SJCRH30 (cell line): Measurements from ENCODE around the gene NUP205. TPM values are rescaled to one million over a fixed set of nuclear protein-coding genes. Genes with fewer than 3 reads are reported as not detected.

Experiments
- DNase-seq, 2 experiments: peaks; one replicate each; pipeline ENCODE4 v3.0.0-alpha.2; 2015 to 2020
- H3K27ac ChIP-seq: fragments of 250-450 bp; sonication (Bioruptor Pico); 2 replicates; pipeline ENCODE4 v1.5.1; 2020; ENCODE audit warnings: mild to moderate bottlenecking, moderate library complexity
- H3K27me3 ChIP-seq: fragments of 250-450 bp; sonication (Bioruptor Pico); 2 replicates; pipeline ENCODE4 v1.5.1; 2020; ENCODE audit warnings: mild to moderate bottlenecking, moderate library complexity
- H3K36me3 ChIP-seq: fragments of 250-450 bp; sonication (Bioruptor Pico); 2 replicates; pipeline ENCODE4 v1.5.1; 2020; ENCODE audit warnings: mild to moderate bottlenecking, moderate library complexity
- H3K4me1 ChIP-seq: fragments of 250-450 bp; sonication (Bioruptor Pico); 2 replicates; pipeline ENCODE4 v1.5.1; 2020; ENCODE audit warnings: mild to moderate bottlenecking, moderate library complexity
- H3K4me3 ChIP-seq: fragments of 250-450 bp; sonication (Bioruptor Pico); 2 replicates; pipeline ENCODE4 v1.5.1; 2020; ENCODE audit warnings: mild to moderate bottlenecking, moderate library complexity
- H3K9me3 ChIP-seq: fragments of 250-450 bp; sonication (Bioruptor Pico); replicated peaks from 2 replicates; pipeline ENCODE4 v1.5.1; 2020; ENCODE audit warnings: mild to moderate bottlenecking, moderate library complexity
- total RNA-seq: library from RNA; depleted of rRNA; stranded (reverse); fragments of >200 nt; shearing (Covaris generic); gene quantifications from 2 replicates; pipeline ENCODE4 v1.2.3, GENCODE V29; 2014; rRNA removed

NUP205 gene
- total RNA-seq, result 210 and 212 TPM in 2 replicates

GRCh38 chr7:135557455-135558336, at the start of gene NUP205:
NUP205 (plus strand) TSS chr7:135557917; CDS start chr7:135557945, 28 bp downstream.
- Histone ChIP-seq H3K4me3 (peak within 1 kb of the TSS; percentile 79), H3K9me3 (no peaks in the 10 kb centered on the region), H3K36me3 (0 out of 2 replicates have a peak, but pooled peaks cover 5% of the 10 kb centered on the region), H3K4me1 (no peaks in the 10 kb centered on the region), H3K27me3 (no peaks in the 10 kb centered on the region), H3K27ac (peak within 1 kb of the TSS; percentile 97)
- DNase-seq, result peak; percentile 84 to 91

DNA sequence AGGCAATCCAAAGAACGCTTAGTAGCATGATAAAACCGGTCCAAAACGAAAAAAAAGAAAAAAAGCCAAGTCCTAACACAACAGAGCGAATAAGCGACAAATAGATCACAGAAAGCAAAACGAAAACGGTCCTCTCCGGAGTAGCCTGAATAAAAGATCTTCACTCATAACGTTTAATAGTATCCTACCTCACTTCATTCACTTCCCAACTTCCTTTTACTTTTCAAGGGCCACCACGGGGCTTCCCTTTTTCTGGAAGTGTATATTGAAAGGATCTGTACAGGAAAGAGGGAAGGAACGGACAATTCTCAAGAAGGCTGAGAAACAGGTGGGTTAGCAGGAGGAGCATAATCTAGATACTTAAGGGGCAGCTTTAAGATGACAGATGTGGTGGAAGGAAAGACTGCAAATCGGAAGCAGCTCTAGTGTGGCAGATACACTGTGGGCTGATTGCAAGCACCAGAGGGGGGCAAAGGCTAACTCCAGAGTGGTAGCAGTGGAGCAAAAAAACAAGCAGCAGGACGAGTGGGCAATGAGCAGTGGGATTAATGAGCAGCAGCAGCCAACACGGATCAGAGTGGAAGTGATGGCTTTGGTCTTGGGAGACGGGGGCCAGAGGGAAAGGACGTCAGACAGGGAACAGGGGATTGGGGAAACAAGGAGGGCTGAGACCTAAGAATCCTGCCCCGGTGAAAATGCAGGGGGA, 48.7 kb upstream of the NUP205 start:
- H3K27ac ChIP-seq, result peak overlapping the region; percentile 81

GRCh38 chr7:135509589-135509838, 48.2 kb upstream of the NUP205 start:
- DNase-seq, result no peak
- Histone ChIP-seq H3K4me1 (peaks cover 7% of the 10 kb centered on the region; the same call in 1 of the 2 replicates), H3K9me3 (no peaks in the 10 kb centered on the region), H3K27ac (peak overlapping the region; percentile 81), H3K27me3 (no peaks in the 10 kb centered on the region), H3K4me3 (peak overlapping the region; percentile 89), H3K36me3 (no peaks in the 10 kb centered on the region; the same call in 1 of the 2 replicates)

More for the DNA sequence above, 48.7 kb upstream of the NUP205 start:
- Histone ChIP-seq H3K27me3 (no peaks in the 10 kb centered on the region), H3K4me1 (peaks cover 7% of the 10 kb centered on the region; the same call in 1 of the 2 replicates), H3K9me3 (no peaks in the 10 kb centered on the region), H3K36me3 (no peaks in the 10 kb centered on the region; the same call in 1 of the 2 replicates), H3K4me3 (peak overlapping the region; percentile 89)
- peak; percentile 41 to 64 for DNase-seq

- peak; percentile 97 for DNase-seq
- peak within 1 kb of the TSS; percentile 89 for H3K4me3 ChIP-seq
- H3K36me3 ChIP-seq, result no peaks in the 10 kb centered on the region; the same call in 1 of the 2 replicates
- H3K4me1 ChIP-seq, result peaks cover 7% of the 10 kb centered on the region; the same call in 1 of the 2 replicates
- H3K9me3 ChIP-seq, result no peaks in the 10 kb centered on the region
- H3K27me3 ChIP-seq, result no peaks in the 10 kb centered on the region
- peak within 1 kb of the TSS; percentile 81 for H3K27ac ChIP-seq
Measured at GRCh38 chr7:135509839-135510591, 47.7 kb upstream of the NUP205 start, which contains the start of gene CNOT4. CNOT4 (minus strand) TSS chr7:135510102; CDS start chr7:135438331, 71,771 bp downstream.

- Histone ChIP-seq H3K27me3 (no peaks in the 10 kb centered on the region), H3K27ac (no peak overlapping the region), H3K36me3 (no peaks in the 10 kb centered on the region; the same call in 1 of the 2 replicates), H3K9me3 (no peaks in the 10 kb centered on the region), H3K4me3 (peak overlapping the region; percentile 89), H3K4me1 (peaks cover 7% of the 10 kb centered on the region; the same call in 1 of the 2 replicates)
- DNase-seq, result peak; percentile 7 to 32
Measured at GRCh38 chr7:135510592-135511183, 47.0 kb upstream of the NUP205 start.

DNA sequence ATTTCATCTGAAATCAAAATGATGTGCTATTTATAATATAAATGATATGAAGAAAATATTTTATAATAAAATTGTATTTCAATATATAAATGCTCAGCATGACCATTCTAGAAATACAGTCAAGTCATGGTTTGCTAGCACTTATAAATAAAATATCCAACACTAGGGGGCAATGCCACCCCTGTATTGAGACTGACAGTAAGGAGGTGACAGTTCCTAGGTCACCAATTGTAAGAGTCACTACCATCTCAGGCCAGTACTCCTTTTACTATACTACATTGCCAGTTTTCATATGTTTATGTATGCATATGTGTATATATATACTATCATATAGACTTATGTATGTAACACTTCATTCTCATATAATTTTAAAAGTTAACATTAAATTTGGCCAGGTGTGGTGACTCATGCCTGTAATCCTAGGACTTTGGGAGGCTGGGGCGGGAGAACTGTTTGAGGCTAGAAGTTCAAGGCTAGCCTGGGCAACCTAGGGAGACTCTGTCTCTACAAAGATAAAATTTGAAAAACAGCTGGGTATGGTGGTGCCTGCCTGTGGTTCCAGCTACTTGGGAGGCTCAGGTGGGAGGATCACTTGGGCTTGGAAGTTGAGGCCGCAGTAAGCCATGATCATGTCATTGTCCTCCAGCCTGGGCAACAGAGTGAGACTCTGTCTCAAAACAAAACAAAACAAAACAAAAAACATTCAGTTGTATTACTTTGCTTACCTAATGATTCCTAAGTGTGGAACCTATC, 45.4 kb upstream of the NUP205 start:
- Histone ChIP-seq H3K4me1 (peaks cover 7% of the 10 kb centered on the region; the same call in 1 of the 2 replicates), H3K4me3 (no peak overlapping the region), H3K27me3 (no peaks in the 10 kb centered on the region), H3K36me3 (no peaks in the 10 kb centered on the region; the same call in 1 of the 2 replicates), H3K27ac (no peak overlapping the region), H3K9me3 (no peaks in the 10 kb centered on the region)
- DNase-seq, result peak; percentile 47 to 74

DNA sequence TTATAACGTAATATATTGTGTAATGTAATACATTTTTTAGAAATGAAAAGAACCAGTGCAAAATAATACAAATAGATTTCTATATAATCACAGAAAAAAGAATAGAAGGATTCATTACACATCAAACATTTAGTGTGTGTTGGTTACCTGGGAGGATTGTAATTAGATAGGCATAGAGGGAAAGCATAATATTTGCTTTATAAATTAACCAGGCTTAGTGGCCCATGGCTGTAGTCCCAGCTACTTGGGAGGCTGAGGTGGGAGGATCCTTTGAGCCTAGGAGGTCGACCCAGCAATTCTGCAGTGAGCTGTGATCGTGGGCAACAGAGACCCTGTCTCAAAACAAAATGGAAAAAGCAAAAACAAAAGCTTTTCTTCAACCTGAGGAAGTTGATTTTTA, 42.9 kb upstream of the NUP205 start:
- no peak for DNase-seq
- no peaks in the 10 kb centered on the region for H3K27me3 ChIP-seq
- H3K36me3 ChIP-seq, result no peaks in the 10 kb centered on the region
- H3K9me3 ChIP-seq, result no peaks in the 10 kb centered on the region
- no peaks in the 10 kb centered on the region for H3K4me1 ChIP-seq
- no peak overlapping the region for H3K4me3 ChIP-seq
- no peak overlapping the region for H3K27ac ChIP-seq

GRCh38 chr7:135517060-135517459, 40.7 kb upstream of the NUP205 start:
- Histone ChIP-seq H3K9me3 (no peaks in the 10 kb centered on the region), H3K4me1 (no peaks in the 10 kb centered on the region), H3K36me3 (no peaks in the 10 kb centered on the region), H3K4me3 (no peak overlapping the region), H3K27me3 (no peaks in the 10 kb centered on the region), H3K27ac (no peak overlapping the region)
- no peak for DNase-seq

DNA sequence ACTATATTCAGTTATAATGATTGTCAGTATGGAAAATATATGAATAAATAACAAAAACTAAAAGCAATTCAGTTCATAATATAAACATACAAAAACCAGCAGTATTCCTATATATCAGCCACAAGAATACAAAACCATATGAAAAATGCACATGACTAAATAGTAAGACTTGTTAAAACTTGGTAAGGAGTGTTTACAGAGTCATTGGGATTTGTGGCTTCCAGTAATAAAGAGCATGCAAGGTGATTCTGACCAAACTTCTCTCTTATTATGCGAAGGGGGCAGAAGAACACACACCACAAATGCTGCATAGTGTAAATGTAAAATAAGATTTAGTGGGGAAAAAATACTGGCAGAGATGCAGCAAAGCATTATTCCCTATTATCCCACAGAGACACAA, 39.0 kb upstream of the NUP205 start:
- Histone ChIP-seq H3K36me3 (no peaks in the 10 kb centered on the region), H3K9me3 (no peaks in the 10 kb centered on the region; the same call in 1 of the 2 replicates), H3K27ac (no peak overlapping the region), H3K27me3 (no peaks in the 10 kb centered on the region), H3K4me1 (no peaks in the 10 kb centered on the region), H3K4me3 (no peak overlapping the region)
- DNase-seq, result no peak

DNA sequence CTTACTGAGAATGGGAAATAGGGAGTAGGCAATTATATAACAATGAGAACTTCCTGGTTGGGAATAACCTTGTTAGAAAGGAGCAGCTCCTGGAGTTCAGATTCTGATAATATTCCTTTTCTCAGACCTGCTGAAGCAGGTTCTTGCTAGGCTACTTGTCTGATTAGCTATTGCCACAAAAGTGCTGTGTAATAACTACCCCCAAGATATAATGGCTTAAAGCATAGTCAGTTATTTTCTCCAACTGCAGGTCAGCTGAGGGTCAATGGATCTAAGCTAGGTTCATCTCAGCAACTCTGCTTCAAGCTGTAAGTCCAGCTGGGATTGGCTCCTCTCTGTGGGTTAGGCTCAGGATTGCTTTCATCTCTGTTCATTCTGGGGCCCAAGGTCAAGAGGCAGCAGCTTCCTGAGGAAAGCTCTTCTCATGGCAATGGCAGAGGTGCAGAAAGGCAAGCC, 38.5 kb upstream of the NUP205 start:
- Histone ChIP-seq H3K9me3 (no peaks in the 10 kb centered on the region; the same call in 1 of the 2 replicates), H3K4me1 (no peaks in the 10 kb centered on the region), H3K27ac (no peak overlapping the region), H3K4me3 (no peak overlapping the region), H3K36me3 (no peaks in the 10 kb centered on the region), H3K27me3 (no peaks in the 10 kb centered on the region)
- DNase-seq, result no peak

DNA sequence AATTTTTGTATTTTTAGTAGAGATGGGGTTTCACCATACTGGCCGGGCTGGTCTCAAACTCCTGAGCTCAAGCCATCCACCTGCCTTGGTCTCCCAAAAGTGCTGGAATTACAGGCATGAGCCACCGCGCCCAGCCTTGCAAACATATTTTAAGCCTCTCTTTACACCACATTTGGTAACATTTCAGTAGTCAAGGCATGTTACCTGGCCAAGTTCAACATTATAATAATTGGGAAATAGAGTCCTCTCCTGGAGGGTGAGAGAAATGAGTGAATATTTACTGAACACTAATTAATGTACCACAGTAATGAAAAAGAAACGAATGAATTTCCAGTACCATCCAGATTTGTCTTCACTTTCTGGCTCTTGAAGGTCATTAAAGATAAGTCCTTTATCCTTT, 37.8 kb upstream of the NUP205 start:
- DNase-seq, result no peak
- no peaks in the 10 kb centered on the region; the same call in 1 of the 2 replicates for H3K9me3 ChIP-seq
- H3K4me1 ChIP-seq, result no peaks in the 10 kb centered on the region
- no peaks in the 10 kb centered on the region for H3K27me3 ChIP-seq
- no peak overlapping the region for H3K27ac ChIP-seq
- H3K4me3 ChIP-seq, result no peak overlapping the region
- no peaks in the 10 kb centered on the region for H3K36me3 ChIP-seq

DNA sequence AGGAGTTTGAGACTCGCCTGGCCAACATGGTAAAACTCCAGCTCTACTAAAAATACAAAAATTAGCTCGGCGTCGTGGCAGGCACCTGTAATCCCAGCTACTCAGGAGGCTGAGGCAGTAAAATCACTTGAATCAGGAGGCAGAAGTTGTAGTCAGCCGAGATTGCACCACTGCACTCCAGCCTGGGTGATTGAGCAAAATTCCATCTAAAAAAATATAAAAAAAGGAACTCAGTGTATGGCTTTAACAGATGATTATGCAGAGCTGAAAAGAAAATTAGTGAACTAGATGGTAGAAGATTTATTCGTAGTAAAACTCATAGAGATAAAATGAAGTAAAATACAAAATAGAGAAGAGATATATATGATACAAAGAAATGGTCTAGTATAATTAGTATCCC, 35.2 kb upstream of the NUP205 start:
- no peaks in the 10 kb centered on the region for H3K36me3 ChIP-seq
- no peak overlapping the region for H3K4me3 ChIP-seq
- H3K27me3 ChIP-seq, result no peaks in the 10 kb centered on the region; the same call in 1 of the 2 replicates
- no peaks in the 10 kb centered on the region; the same call in 1 of the 2 replicates for H3K9me3 ChIP-seq
- no peak overlapping the region for H3K27ac ChIP-seq
- no peak for DNase-seq
- H3K4me1 ChIP-seq, result no peaks in the 10 kb centered on the region

GRCh38 chr7:135523146-135523545, 34.6 kb upstream of the NUP205 start:
- H3K27ac ChIP-seq, result no peak overlapping the region
- H3K9me3 ChIP-seq, result no peaks in the 10 kb centered on the region; the same call in 1 of the 2 replicates
- H3K27me3 ChIP-seq, result peaks cover 3% of the 10 kb centered on the region; the same call in 1 of the 2 replicates
- H3K36me3 ChIP-seq, result no peaks in the 10 kb centered on the region
- no peak overlapping the region for H3K4me3 ChIP-seq
- H3K4me1 ChIP-seq, result no peaks in the 10 kb centered on the region
- no peak for DNase-seq
